HG03045 (cell line): ENCODE measurements around the gene LIPH.

ENCODE experiments used
- ATAC-seq: cut with Tn5 transposase; IDR thresholded peaks from one replicate; pipeline ENCODE4 v1.9.1; 2021; ENCODE audit warnings: mild to moderate bottlenecking, moderate library complexity; ENCODE audit not compliant: unreplicated experiment

LIPH gene

GRCh38 chr3:185549122-185549521 is 3.3 kb downstream of the LIPH start:
- ATAC-seq: no peak

DNA sequence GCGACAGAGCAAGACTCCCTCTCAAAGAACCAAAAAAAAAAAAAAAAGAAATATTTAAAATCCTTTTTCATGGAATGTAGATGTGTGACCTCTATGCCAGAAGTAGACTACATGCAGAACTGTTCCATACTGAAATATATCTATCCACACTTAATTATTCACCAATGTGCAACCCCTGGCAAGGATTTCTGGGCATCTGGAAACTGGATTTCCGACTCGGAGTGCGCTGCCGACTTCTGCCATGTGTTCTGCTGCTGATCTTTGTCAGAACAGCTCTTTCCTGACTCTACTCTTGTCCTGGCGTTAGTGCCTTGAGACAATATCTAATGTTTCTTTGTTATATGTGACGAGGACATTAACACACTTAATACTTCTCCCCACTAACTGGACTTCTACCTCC is 11.7 kb downstream of the LIPH start:
- no peak for ATAC-seq

GRCh38 chr3:185539934-185540333 is 12.5 kb downstream of the LIPH start:
- no peak for ATAC-seq

DNA sequence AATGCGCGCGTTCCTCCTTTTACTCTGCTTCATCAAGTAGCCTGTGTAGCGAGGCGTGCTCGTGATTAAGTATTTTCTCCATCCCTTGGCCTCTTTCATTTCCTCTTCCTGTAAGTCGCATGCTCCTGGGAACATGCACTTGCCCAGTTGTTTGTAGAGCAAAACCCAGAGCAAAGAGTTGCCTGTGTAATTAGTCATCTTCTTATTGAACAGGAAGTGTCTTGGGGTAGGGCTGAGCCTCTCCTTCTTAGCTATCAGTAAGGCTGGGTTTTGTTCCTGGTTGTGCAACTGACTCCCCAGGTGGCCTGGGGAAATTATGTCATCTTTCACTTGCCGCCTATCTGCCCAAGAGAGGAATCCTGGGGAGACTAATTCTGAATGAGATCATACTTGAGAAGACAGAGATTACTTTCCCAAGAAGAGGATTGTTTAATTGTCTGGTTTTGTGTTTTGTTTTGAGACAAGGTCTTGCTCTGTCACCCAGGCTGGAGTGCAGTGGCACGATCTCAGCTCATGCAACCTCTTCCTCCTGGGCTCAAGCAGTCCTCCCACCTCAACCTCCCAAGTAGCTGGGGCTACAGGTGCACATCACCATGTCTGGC is 14.9 kb downstream of the LIPH start:
- peak; percentile 98 for ATAC-seq

DNA sequence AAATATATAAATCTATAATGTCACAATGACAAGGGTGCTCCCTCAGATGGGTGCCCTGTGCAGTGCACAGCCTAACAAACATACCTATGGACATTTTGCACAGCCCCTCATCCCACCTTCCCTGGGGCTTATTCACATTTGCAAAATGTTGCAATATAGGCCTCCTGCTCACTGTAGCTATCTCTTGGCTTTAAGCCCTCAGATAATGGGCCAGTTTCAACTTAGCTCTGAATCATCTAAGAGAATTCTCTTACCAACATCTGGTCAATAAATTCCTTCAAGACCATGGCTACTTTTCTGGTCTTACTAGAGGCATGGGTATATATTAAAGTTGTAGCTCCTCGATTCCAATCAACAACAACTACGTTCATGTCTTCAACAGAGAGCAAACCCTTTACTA is 17.9 kb downstream of the LIPH start:
- ATAC-seq: no peak

DNA sequence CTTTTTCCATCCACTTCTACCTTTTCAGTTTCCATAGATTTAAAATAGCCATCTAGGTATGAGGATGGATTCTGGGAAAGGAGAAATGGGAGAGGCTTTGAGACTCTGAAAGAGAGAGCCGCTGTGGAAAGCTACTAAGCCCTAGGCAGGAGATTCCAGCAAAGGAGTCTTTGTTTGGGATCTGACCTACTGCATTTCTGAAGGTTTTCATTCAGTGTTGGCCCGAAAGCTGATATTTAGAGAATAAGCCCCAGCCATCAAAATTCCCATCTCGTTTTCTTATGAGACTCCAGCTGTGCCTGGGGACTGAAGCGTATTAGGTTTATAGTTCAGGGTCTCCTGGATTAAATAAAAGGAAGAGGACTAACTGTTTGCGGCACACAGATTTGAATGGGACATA is 19.5 kb downstream of the LIPH start:
- ATAC-seq: no peak

DNA sequence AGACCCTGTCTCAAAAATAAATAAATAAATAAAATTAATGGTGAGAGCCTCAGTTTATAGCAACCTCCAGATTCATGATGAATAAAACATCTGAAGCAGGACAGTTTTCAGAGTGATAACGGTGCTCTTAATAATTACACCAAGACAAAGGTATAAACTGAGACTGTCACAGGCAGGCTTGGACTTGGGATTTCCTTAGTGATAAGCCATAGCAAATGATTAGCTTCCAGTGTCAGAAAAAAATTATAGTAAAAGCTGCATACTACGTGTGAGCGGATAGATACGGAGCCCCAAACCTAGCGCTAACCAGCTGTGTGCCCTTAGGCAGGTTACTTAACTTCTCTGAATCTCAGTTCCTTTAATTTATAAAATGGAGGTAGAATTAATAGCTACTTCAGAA is 21.5 kb downstream of the LIPH start:
- ATAC-seq: no peak

DNA sequence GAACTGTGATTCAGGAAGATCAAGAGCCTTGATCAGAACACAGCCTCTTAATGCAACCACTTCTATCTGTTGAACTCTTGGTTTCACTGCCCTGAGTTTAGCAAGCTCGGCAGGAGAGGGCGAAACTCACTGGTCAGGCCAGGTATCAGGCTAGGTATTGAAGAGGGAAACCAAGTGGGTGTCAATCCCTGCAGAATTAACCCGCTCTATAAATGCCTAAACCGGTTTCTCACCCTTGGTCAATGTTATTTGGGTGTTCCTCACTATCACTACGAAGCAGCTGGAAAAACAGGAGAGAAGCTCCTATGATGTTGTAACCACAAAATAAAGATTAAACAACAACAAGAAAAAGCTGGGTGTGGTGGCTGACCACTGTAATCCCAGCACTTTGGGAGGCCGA is 23.9 kb downstream of the LIPH start:
- no peak for ATAC-seq

DNA sequence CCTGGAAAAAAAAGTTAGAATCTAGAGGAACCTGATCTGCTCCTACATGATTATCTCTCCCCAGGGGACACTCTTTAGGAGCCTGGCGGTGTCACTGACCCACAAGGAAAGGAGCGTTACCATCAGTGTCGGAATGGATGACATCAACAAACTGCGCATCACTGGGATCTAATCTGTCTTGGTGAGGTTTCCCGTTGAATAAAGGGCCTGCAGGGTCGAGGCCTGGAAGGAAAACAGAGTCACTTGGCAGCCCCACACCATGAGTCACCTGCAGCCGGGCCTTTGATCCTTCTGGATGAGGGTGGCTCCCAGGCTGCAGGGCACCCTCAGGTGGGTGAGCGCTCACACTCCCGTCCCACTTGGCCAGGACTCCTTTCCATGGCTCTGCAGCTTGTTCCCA is 25.0 kb downstream of the LIPH start:
- ATAC-seq: no peak

GRCh38 chr3:185526349-185526951 is 25.9 kb downstream of the LIPH start:
- ATAC-seq: no peak

GRCh38 chr3:185521349-185522138 is 30.8 kb downstream of the LIPH start:
- ATAC-seq: no peak

DNA sequence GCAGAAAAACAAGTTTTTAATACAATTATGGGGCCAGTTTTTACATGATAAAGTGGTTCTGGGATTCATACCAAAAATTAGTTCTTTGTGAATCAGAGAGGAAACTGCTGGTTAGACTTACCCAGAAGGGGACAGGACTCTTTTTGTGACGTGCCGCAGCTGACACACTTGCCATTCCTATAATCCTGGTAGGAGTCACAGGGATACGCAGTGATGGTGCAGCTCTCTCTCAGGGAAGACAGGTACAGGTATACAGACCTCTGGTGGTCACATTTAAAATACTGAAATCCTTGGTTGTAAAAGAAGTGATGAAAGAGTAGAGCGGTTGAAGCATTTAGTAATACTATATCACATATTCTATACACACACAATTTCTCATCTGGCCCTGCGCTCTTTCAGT is 33.4 kb downstream of the LIPH start:
- ATAC-seq: no peak

GRCh38 chr3:185517387-185518130 is 34.8 kb downstream of the LIPH start:
- no peak for ATAC-seq

- ATAC-seq: no peak
Measured at GRCh38 chr3:185511711-185512110, 40.7 kb downstream of the LIPH start.

GRCh38 chr3:185508335-185508991 is 43.9 kb downstream of the LIPH start:
- no peak for ATAC-seq

- no peak for ATAC-seq
Measured at GRCh38 chr3:185507883-185508282, 44.5 kb downstream of the LIPH start.

DNA sequence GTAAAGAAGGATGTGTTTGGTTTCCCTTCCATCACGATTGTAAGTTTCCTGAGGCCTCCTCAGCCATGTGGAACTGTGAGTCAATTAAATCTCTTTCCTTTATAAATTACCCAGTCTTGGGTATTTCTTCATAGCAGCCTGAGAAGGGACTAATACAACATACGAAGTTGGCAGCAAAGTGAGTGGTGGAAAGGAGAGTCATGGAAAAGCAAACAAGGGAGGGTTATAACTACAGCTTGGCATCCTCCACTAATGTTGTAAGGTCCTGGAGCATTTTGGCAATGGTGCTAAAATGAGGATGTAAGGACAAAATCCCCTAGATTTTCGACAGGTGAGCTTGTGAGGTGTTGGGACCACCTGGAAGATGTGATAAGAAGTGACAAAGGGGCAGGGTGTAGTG is 47.8 kb downstream of the LIPH start:
- no peak for ATAC-seq

- ATAC-seq: no peak
Measured at GRCh38 chr3:185503521-185503920, 48.9 kb downstream of the LIPH start.

GRCh38 chr3:185502987-185503386 is 49.4 kb downstream of the LIPH start:
- no peak for ATAC-seq

DNA sequence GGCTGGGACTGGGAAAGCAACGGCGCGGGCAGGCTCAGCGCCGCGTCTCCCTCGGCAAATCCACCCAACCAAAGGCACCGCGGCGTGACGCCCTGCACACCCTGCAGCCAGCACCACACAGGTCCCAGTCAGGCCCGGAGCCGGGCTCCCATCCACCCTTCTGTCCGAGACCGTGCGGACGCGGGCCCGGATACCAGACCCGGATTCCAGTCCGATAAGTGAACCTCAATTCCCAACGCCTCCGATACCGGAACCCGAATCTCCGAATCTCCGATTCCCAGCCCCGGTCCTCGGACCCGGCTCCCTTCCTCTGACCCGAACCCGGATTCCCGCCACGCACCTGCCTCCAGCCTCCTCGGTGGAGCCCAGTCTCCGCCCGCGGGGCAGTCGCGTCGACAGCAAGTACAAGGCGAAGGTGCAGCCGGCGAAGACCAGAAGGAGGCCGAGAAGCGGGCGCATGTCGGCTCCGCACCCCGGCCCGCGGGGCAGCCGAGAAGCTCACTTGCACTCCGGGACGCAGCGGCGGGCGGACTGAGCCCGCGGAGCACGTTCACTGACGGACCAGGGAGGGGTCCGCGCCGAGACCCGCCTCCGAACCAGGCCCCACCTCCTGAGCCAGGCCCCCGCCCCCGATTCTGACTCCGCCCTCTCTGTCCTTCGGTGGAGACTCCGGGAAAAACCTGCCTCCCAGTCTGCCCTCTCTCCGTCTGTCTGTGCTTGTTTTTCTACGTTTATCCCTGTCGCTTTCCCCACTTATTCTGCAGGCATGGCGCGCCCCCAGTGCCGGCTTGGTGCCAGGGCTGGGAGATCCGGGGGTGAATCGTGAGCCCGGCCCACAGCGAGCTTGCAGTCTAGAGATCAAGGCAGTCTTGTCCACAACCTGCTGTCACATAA is 53.6 kb downstream of the LIPH start, which contains the start of gene TMEM41A:
Gene TMEM41A, minus strand, starts transcription at position 533 of the 894 bp plus-strand sequence. Its CDS starts 74 bp downstream, at position 459.
- ATAC-seq: peak; percentile 96
